ENCODE data around the gene L3MBTL4. TPM values are rescaled to one million over a fixed set of nuclear protein-coding genes. Genes with fewer than 3 reads are reported as not detected.

Gene L3MBTL4
- polyA plus RNA-seq, 1 donor, result 1.2 TPM

- DNase-seq, result no peak
These were observed 463.1 kb downstream of the L3MBTL4 start for GRCh38 chr18:5951515-5952091.

- DNase-seq, result no peak
These were observed 465.9 kb downstream of the L3MBTL4 start for GRCh38 chr18:5948781-5949180.

GRCh38 chr18:5948237-5948636 is 466.5 kb downstream of the L3MBTL4 start:
- no peak for DNase-seq

GRCh38 chr18:5944448-5944847 is 470.3 kb downstream of the L3MBTL4 start:
- DNase-seq, result no peak

GRCh38 chr18:5943514-5943913 is 471.2 kb downstream of the L3MBTL4 start:
- DNase-seq, result no peak

GRCh38 chr18:5942591-5942990 is 472.1 kb downstream of the L3MBTL4 start:
- no peak for DNase-seq

GRCh38 chr18:5941890-5942289 is 472.8 kb downstream of the L3MBTL4 start:
- DNase-seq, result no peak

- DNase-seq, result no peak
These were observed 474.7 kb downstream of the L3MBTL4 start for GRCh38 chr18:5939801-5940667.

- DNase-seq, result no peak
These were observed 476.9 kb downstream of the L3MBTL4 start for GRCh38 chr18:5937795-5938194.

GRCh38 chr18:5937121-5937520 is 477.6 kb downstream of the L3MBTL4 start:
- no peak for DNase-seq

- no peak for DNase-seq
These were observed 483.9 kb downstream of the L3MBTL4 start for GRCh38 chr18:5930789-5931188.

- no peak for DNase-seq
These were observed 496.4 kb downstream of the L3MBTL4 start for GRCh38 chr18:5918205-5918858.

- no peak for DNase-seq
These were observed 499.8 kb downstream of the L3MBTL4 start for GRCh38 chr18:5914951-5915350.

GRCh38 chr18:5914016-5914415 is 500.7 kb downstream of the L3MBTL4 start:
- DNase-seq, result no peak

- no peak for DNase-seq
These were observed 502.1 kb downstream of the L3MBTL4 start for GRCh38 chr18:5912566-5912965.

GRCh38 chr18:5909125-5909524 is 505.6 kb downstream of the L3MBTL4 start:
- DNase-seq, result no peak
